Activated T-helper 1 cell treated with anti-CD3 and anti-CD28 coated beads, Interleukin-2, amount 50 U/mL, for 16 hours (primary cell): ENCODE measurements around the gene ATF3.
A peak's percentile ranks its signal among the peaks of the same experiment; 100 is the strongest.
"Not testable (repeated sequence)": the region's sequence is repeated elsewhere in the genome, so short reads cannot be mapped to it uniquely, and the experiment has no call there.

Experiments
- DNase-seq, 2 donors: peaks; one replicate each; pipeline ENCODE4 v3.0.0-alpha.2; 2020; ENCODE audit warnings: low read depth in 1 of 2, low spot score in 1 of 2

ATF3 gene

GRCh38 chr1:212649020-212649419 is 40.5 kb downstream of the ATF3 start:
- DNase-seq, result no peak

GRCh38 chr1:212650228-212650627 is 41.7 kb downstream of the ATF3 start:
- no peak for DNase-seq

GRCh38 chr1:212651521-212651920 is 43.0 kb downstream of the ATF3 start:
- DNase-seq, result no peak

- DNase-seq, result no peak
Observed at GRCh38 chr1:212651977-212652376, 43.4 kb downstream of the ATF3 start.

- DNase-seq, result no peak
Observed at GRCh38 chr1:212652609-212653008, 44.0 kb downstream of the ATF3 start.

GRCh38 chr1:212655668-212656440 is 47.3 kb downstream of the ATF3 start:
- no peak for DNase-seq

- no peak for DNase-seq
Observed at GRCh38 chr1:212656730-212657129, 48.2 kb downstream of the ATF3 start.

GRCh38 chr1:212658250-212658649 is 49.7 kb downstream of the ATF3 start:
- DNase-seq, result not testable (repeated sequence)

- no peak for DNase-seq
Observed at GRCh38 chr1:212664409-212665199, 56.0 kb downstream of the ATF3 start.

- peak; percentile 64 to 67 for DNase-seq
Observed at GRCh38 chr1:212665241-212666115, 56.9 kb downstream of the ATF3 start.

GRCh38 chr1:212666116-212666775 is 57.7 kb downstream of the ATF3 start:
- no peak for DNase-seq

- no peak for DNase-seq
Observed at GRCh38 chr1:212667223-212668139, 58.9 kb downstream of the ATF3 start.

GRCh38 chr1:212668477-212668876 is 59.9 kb downstream of the ATF3 start:
- DNase-seq, result no peak

- DNase-seq, result no peak
Observed at GRCh38 chr1:212669102-212669501, 60.5 kb downstream of the ATF3 start.

- no peak for DNase-seq
Observed at GRCh38 chr1:212669600-212669999, 61.0 kb downstream of the ATF3 start.

- DNase-seq, result no peak
Observed at GRCh38 chr1:212670301-212670700, 61.7 kb downstream of the ATF3 start.
